GM13976 (cell line): ENCODE results near the gene VWA3B.

Experiments used
- DNase-seq: peaks from one replicate; pipeline ENCODE4 v3.0.0; 2012; ENCODE audit warnings: low spot score
- CTCF ChIP-seq: IDR thresholded peaks from 2 replicates; pipeline ENCODE4 v1.5.1; 2012; ENCODE audit warnings: borderline replicate concordance, mild to moderate bottlenecking; ENCODE audit not compliant: insufficient read depth; ENCODE audit errors: extremely low read depth, missing control alignments, control extremely low read depth
- in situ Hi-C: fragments of 300-500 bp; cut with MboI; formaldehyde crosslinking; loops from one replicate; pipeline ENCODE4 v1.12.0; 2022; ENCODE audit warnings: low sequenced_read_pairs, mixed read lengths, inconsistent platforms; ENCODE audit not compliant: unreplicated experiment

The VWA3B gene

GRCh38 chr2:98327776-98328175, 240.8 kb downstream of the VWA3B start:
- TF ChIP-seq CTCF: no peak
- in situ Hi-C loops: no loop called here
- DNase-seq: no peak

- TF ChIP-seq CTCF: no peak
- no peak for DNase-seq
- in situ Hi-C loops: no loop called here
Measured at GRCh38 chr2:98329549-98329948, 242.6 kb downstream of the VWA3B start.

GRCh38 chr2:98332989-98333388, 246.0 kb downstream of the VWA3B start:
- no peak for TF ChIP-seq CTCF
- no peak for DNase-seq
- in situ Hi-C loops: no loop called here

GRCh38 chr2:98333922-98334321, 247.0 kb downstream of the VWA3B start:
- in situ Hi-C loops: no loop called here
- no peak for DNase-seq
- no peak for TF ChIP-seq CTCF

GRCh38 chr2:98334439-98335078, 247.6 kb downstream of the VWA3B start:
- no peak for DNase-seq
- in situ Hi-C loops: no loop called here
- no peak for TF ChIP-seq CTCF

GRCh38 chr2:98335271-98335670, 248.3 kb downstream of the VWA3B start:
- no peak for TF ChIP-seq CTCF
- in situ Hi-C loops: no loop called here
- no peak for DNase-seq
